H1 (cell line): Measurements from ENCODE around the gene BRD4. TPM values are rescaled to one million over a fixed set of nuclear protein-coding genes. Genes with fewer than 3 reads are reported as not detected.

Experiments
- ASH2L ChIP-seq: fragments of 200-600, 300-600 bp; sonication (generic); IDR thresholded peaks from one replicate; pipeline ENCODE4 v1.7.1; 2017; ENCODE audit warnings: low read length
- CHD2 ChIP-seq: IDR thresholded peaks from 2 replicates; pipeline ENCODE4 v1.6.1; 2012; ENCODE audit warnings: low read length, improper control_type of control experiment
- CTBP2 ChIP-seq: IDR thresholded peaks from 2 replicates; pipeline ENCODE4 v1.7.0; 2011; ENCODE audit warnings: borderline replicate concordance, mild to moderate bottlenecking, moderate library complexity, mixed read lengths, low read length; ENCODE audit not compliant: insufficient read depth, insufficient read length
- RAD21 ChIP-seq, 2 experiments: IDR thresholded peaks in 1 of 2; conservative IDR thresholded peaks in 1 of 2; 2 replicates each; pipeline ENCODE4 v1.6.1; 2011; ENCODE audit warnings: low read depth in 2 of 2, low read length in 2 of 2, improper control_type of control experiment in 1 of 2, inconsistent platforms in 1 of 2, mild to moderate bottlenecking in 1 of 2, moderate library complexity in 1 of 2
- RXRA ChIP-seq: IDR thresholded peaks from 2 replicates; pipeline ENCODE4 v1.6.1; 2011; ENCODE audit warnings: low read depth, mild to moderate bottlenecking, low read length, moderate library complexity; ENCODE audit not compliant: insufficient read depth
- SP1 ChIP-seq: IDR thresholded peaks from 2 replicates; pipeline ENCODE4 v1.6.1; 2011; ENCODE audit warnings: low read depth, low read length
- polyA plus RNA-seq, 7 experiments: library from polyadenylated mRNA; depleted of rRNA in 3 of 7; stranded (reverse) in 5 of 7; unstranded in 2 of 7; fragments of >200 nt in 5 of 7; fragments of 200-250 nt in 2 of 7; gene quantifications; 1 replicate in 5 of 7; 2 replicates in 1 of 7; 4 replicates in 1 of 7; pipeline versions ENCODE4 v1.2.1 to v1.2.3, GENCODE V29; 2011 to 2013; ENCODE audit warnings: missing spikeins in 2 of 7, mixed read lengths in 2 of 7
- total RNA-seq: library from RNA; stranded (reverse); fragmentation: NEBNext Ultra II Directional; extraction: Animal tissue kit (Norgen Biotek cat#: 25700); gene quantifications from 2 replicates; pipeline ENCODE4 v1.2.1, GENCODE V29; 2021

Gene BRD4
- total and polyA plus RNA-seq, 2 of the 8 experiments (the other 6 are each of a cell fraction or from before 2014, with no cell fraction given), result 14.1 to 146 TPM

DNA sequence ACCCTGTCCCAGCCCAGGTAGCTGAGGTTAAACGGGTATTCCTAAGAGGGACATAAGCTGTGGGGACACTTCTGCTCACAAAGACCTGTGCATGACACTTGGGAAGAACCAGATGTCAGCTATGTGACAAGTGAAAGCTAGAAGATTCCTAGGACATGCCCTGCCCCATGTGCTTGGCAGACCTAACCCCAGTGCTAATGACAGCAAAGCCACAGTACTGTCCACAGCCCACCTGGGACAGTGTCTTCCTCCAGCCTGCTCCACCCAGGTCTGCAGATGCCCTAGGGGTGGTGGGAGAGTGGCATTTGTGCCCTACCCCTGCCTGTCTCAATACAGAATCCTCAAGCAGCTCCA is 81.7 kb downstream of the BRD4 start (continued):
- no peak for TF ChIP-seq RAD21 (IDR thresholded peaks at IDR 0.05 in 1 of 2, conservative IDR thresholded peaks at IDR 0.05 in 1 of 2; ENCODE audit: low read depth in 2 of 2, low read length in 2 of 2)
- no peak for TF ChIP-seq RXRA
- TF ChIP-seq CTBP2, result no peak
- TF ChIP-seq SP1, result no peak
- no peak for TF ChIP-seq CHD2
- TF ChIP-seq ASH2L, result no peak
- TF ChIP-seq, all 59 proteins: peak for 0
